B cell (primary cell): ENCODE results near the gene PDE4B. TPM values are rescaled to one million over a fixed set of nuclear protein-coding genes. Genes with fewer than 3 reads are reported as not detected.

Source experiments
- ATAC-seq: fragments of 200-7000 bp; cut with Tn5 transposase; one replicate; pipeline ENCODE4 v1.10.0; 2021; ENCODE audit warnings: low read depth, mild to moderate bottlenecking, moderate number of reproducible peaks, moderate library complexity
- CTCF ChIA-PET: fragments of 350-600 bp; sonication (Branson Sonifier 250); formaldehyde crosslinking; loops from one replicate; lab custom pipeline; 2021; ENCODE audit warnings: antibody characterized with exemption, inconsistent platforms; lab: Charles Lee
- POLR2A ChIA-PET: fragments of 350-600 bp; sonication (Branson Sonifier 250); formaldehyde crosslinking; loops from one replicate; lab custom pipeline; 2021; ENCODE audit warnings: antibody characterized with exemption; lab: Charles Lee
- DNase-seq: peaks from one replicate; pipeline ENCODE4 v3.0.0; 2013
- H2AFZ ChIP-seq: 2 replicates; pipeline ENCODE4 v1.6.1; 2012; ENCODE audit warnings: mild to moderate bottlenecking, low read depth, low read length; ENCODE audit not compliant: insufficient read depth, poor library complexity, severe bottlenecking
- H3K27ac ChIP-seq, 2 donors: 1 replicate in 1 of 2; 2 replicates in 1 of 2; pipeline ENCODE4 v1.5.1; 2012 to 2013; ENCODE audit warnings: low read length in 2 of 2, mild to moderate bottlenecking in 2 of 2, moderate library complexity in 1 of 2
- H3K27me3 ChIP-seq, 4 experiments: fragments of 200-600 bp in 1 of 4; sonication (generic) in 1 of 4; replicated peaks in 1 of 4; 1 replicate in 2 of 4; 2 replicates in 2 of 4; pipeline versions ENCODE4 v1.6.1 to v1.7.0; 2013 to 2016; ENCODE audit warnings: low read length in 3 of 4, mild to moderate bottlenecking in 2 of 4, mixed read lengths in 1 of 4, moderate library complexity in 1 of 4; ENCODE audit not compliant: insufficient read depth in 4 of 4, control insufficient read depth in 3 of 4; ENCODE audit errors: control extremely low read depth in 1 of 4
- H3K36me3 ChIP-seq, 2 experiments: replicated peaks in 1 of 2; 1 replicate in 1 of 2; 2 replicates in 1 of 2; pipeline versions ENCODE4 v1.6.1 to v1.7.1; 2013; ENCODE audit warnings: low read length in 1 of 2; ENCODE audit not compliant: insufficient read depth in 2 of 2, control insufficient read depth in 1 of 2; ENCODE audit errors: control extremely low read depth in 1 of 2, extremely low read depth in 1 of 2
- H3K4me1 ChIP-seq, 2 donors: fragments of 200-600 bp in 1 of 2; sonication (generic) in 1 of 2; 1 replicate in 1 of 2; 2 replicates in 1 of 2; pipeline versions ENCODE4 v1.5.1 to v1.6.1; 2013 to 2017; ENCODE audit warnings: low read length in 2 of 2; ENCODE audit not compliant: control insufficient read depth in 2 of 2, insufficient read depth in 2 of 2
- H3K4me2 ChIP-seq: replicated peaks from 2 replicates; pipeline ENCODE3; 2012; ENCODE audit warnings: mild to moderate bottlenecking, low read depth, low read length; ENCODE audit not compliant: poor library complexity, severe bottlenecking
- H3K4me3 ChIP-seq, 5 experiments: fragments of 200-600 bp in 1 of 5; sonication (generic) in 1 of 5; 1 replicate in 3 of 5; 2 replicates in 2 of 5; pipeline versions ENCODE4 v1.5.1 to v1.7.0; 2011 to 2016; ENCODE audit warnings: low read length in 4 of 5, mild to moderate bottlenecking in 4 of 5, low read depth in 2 of 5, control low read depth in 1 of 5, moderate library complexity in 1 of 5; ENCODE audit not compliant: insufficient read depth in 1 of 5; ENCODE audit errors: control extremely low read depth in 1 of 5, extremely low read depth in 1 of 5
- H3K79me2 ChIP-seq: fragments of 200-600 bp; sonication (generic); one replicate; pipeline ENCODE4 v1.6.0; 2016; ENCODE audit warnings: low read length; ENCODE audit not compliant: control insufficient read depth, insufficient read depth
- H3K9ac ChIP-seq: fragments of 200-600 bp; sonication (generic); 2 replicates; pipeline ENCODE4 v1.6.1; 2017; ENCODE audit warnings: mild to moderate bottlenecking, low read length, moderate library complexity
- H3K9me3 ChIP-seq, 3 donors: one replicate each; pipeline versions ENCODE4 v1.6.1 to v1.7.1; 2013; ENCODE audit warnings: low read length in 2 of 3; ENCODE audit not compliant: control insufficient read depth in 2 of 3, insufficient read depth in 1 of 3; ENCODE audit errors: control extremely low read depth in 1 of 3
- H4K20me1 ChIP-seq: 2 replicates; pipeline ENCODE4 v1.6.0; 2012; ENCODE audit warnings: mild to moderate bottlenecking, low read length; ENCODE audit not compliant: insufficient read depth, control insufficient read depth, poor library complexity, severe bottlenecking
- H3K27ac Mint-ChIP-seq: one replicate; pipeline ENCODE4 v1.8.0; 2021; ENCODE audit warnings: mixed read lengths
- H3K27me3 Mint-ChIP-seq: one replicate; pipeline ENCODE4 v1.8.0; 2021; ENCODE audit warnings: mixed read lengths
- H3K4me1 Mint-ChIP-seq: one replicate; pipeline ENCODE4 v1.8.0; 2021; ENCODE audit warnings: mixed read lengths
- H3K4me3 Mint-ChIP-seq: one replicate; pipeline ENCODE4 v1.8.0; 2021; ENCODE audit warnings: mixed read lengths
- H3K9me3 Mint-ChIP-seq: one replicate; pipeline ENCODE4 v1.8.0; 2022; ENCODE audit warnings: mixed read lengths; ENCODE audit not compliant: insufficient read depth
- CTCF ChIP-seq: fragments of 200-600 bp; IDR thresholded peaks from one replicate; pipeline ENCODE4 v1.8.0; 2022; ENCODE audit warnings: antibody characterized with exemption, mild to moderate bottlenecking
- EZH2 ChIP-seq: IDR thresholded peaks from 2 replicates; pipeline ENCODE4 v1.6.1; 2012; ENCODE audit warnings: borderline replicate concordance, low read depth, mild to moderate bottlenecking, moderate library complexity, low read length; ENCODE audit not compliant: insufficient read depth, poor library complexity, severe bottlenecking
- WGBS: methylation state at CpG from one replicate; pipeline ENCODE4 v1.1.5; 2013; ENCODE audit warnings: missing lambda C conversion rate; ENCODE audit not compliant: insufficient coverage; 5-methylcytosine and 5-hydroxymethylcytosine counted together
- intact Hi-C: fragments of 100-400 bp; cut with micrococcal nuclease; formaldehyde crosslinking; loops from one replicate; pipeline ENCODE4 v1.10.0; 2022
- polyA plus RNA-seq: library from polyadenylated mRNA; depleted of rRNA; stranded (reverse); fragments of >200 nt; gene quantifications from 2 replicates; pipeline ENCODE4 v1.2.3, GENCODE V29; 2012
- total RNA-seq, 2 donors: library from RNA; stranded (reverse); fragments of 120-200 nt in 1 of 2; gene quantifications; 1 replicate in 1 of 2; 2 replicates in 1 of 2; pipeline versions ENCODE4 v1.2.3 to v1.2.4, GENCODE V29; 2013 to 2022

The PDE4B gene
- total and polyA plus RNA-seq, 2 donors (not counting 1 experiment from before 2014, with no cell fraction given) = 63.7 to 242 TPM

GRCh38 chr1:66197785-66198184, 405.1 kb downstream of the PDE4B start:
- Histone ChIP-seq H3K27ac (no peak overlapping the region), H3K4me1 (no peaks in the 10 kb centered on the region), H3K9ac (no peak overlapping the region), H2AFZ (no peak overlapping the region), H3K9me3 (no peaks in the 10 kb centered on the region), H4K20me1 (no peaks in the 10 kb centered on the region), H3K4me2 (no peak overlapping the region), H3K79me2 (no peaks in the 10 kb centered on the region), H3K36me3 (no peaks in the 10 kb centered on the region), H3K27me3 (no peaks in the 10 kb centered on the region), H3K4me3 (no peak overlapping the region)
- DNase-seq = no peak
- ATAC-seq = no peak
- H3K27ac Mint-ChIP-seq = no peak overlapping the region
- no peaks in the 10 kb centered on the region for H3K9me3 Mint-ChIP-seq
- H3K4me3 Mint-ChIP-seq = no peak overlapping the region
- no peaks in the 10 kb centered on the region for H3K27me3 Mint-ChIP-seq
- WGBS = no CpG with 5 or more reads among the region's 1 CpG
- TF ChIP-seq EZH2 (no peak), CTCF (no peak)
- intact Hi-C loops = no loop called here
- ChIA-PET CTCF (no interaction called here), POLR2A (no interaction called here)
- H3K4me1 Mint-ChIP-seq = no peaks in the 10 kb centered on the region

- no peaks in the 10 kb centered on the region for H4K20me1 ChIP-seq
- no peak overlapping the region for H2AFZ ChIP-seq
- intact Hi-C loops = no loop called here
- H3K4me1 ChIP-seq = no peaks in the 10 kb centered on the region
- H3K9me3 ChIP-seq = peaks cover 0 to 10% (median 1%) of the 10 kb centered on the region in 3 donors
- H3K4me2 ChIP-seq = no peak overlapping the region
- no peak overlapping the region for H3K9ac ChIP-seq
- WGBS = 50% methylated on average over 1 of the region's 2 CpGs
- H3K79me2 ChIP-seq = no peaks in the 10 kb centered on the region
- no peak overlapping the region for H3K27ac ChIP-seq
- Mint-ChIP-seq H3K9me3 (peaks cover 4% of the 10 kb centered on the region), H3K4me3 (no peak overlapping the region), H3K27ac (no peak overlapping the region), H3K4me1 (no peaks in the 10 kb centered on the region), H3K27me3 (peaks cover 12% of the 10 kb centered on the region)
- DNase-seq (no peak), ATAC-seq (no peak)
- no peak overlapping the region for H3K4me3 ChIP-seq
- no peak for TF ChIP-seq EZH2
- no peak for TF ChIP-seq CTCF
- ChIA-PET CTCF (no interaction called here), POLR2A (no interaction called here)
- H3K36me3 ChIP-seq = no peaks in the 10 kb centered on the region
- H3K27me3 ChIP-seq = no peaks in the 10 kb centered on the region
These were observed 414.0 kb downstream of the PDE4B start for GRCh38 chr1:66206563-66207144.
